GM12874 (cell line): Measurements from ENCODE around the gene KLF7.

Source experiments
- CTCF ChIP-seq: IDR thresholded peaks from 2 replicates; pipeline ENCODE4 v1.5.1; 2011; ENCODE audit warnings: low read depth, mild to moderate bottlenecking, control low read depth, low read length, moderate library complexity; ENCODE audit not compliant: insufficient read depth

Gene KLF7

GRCh38 chr2:207144173-207144785 lies 21.5 kb downstream of the KLF7 start:
- TF ChIP-seq CTCF = no peak

DNA sequence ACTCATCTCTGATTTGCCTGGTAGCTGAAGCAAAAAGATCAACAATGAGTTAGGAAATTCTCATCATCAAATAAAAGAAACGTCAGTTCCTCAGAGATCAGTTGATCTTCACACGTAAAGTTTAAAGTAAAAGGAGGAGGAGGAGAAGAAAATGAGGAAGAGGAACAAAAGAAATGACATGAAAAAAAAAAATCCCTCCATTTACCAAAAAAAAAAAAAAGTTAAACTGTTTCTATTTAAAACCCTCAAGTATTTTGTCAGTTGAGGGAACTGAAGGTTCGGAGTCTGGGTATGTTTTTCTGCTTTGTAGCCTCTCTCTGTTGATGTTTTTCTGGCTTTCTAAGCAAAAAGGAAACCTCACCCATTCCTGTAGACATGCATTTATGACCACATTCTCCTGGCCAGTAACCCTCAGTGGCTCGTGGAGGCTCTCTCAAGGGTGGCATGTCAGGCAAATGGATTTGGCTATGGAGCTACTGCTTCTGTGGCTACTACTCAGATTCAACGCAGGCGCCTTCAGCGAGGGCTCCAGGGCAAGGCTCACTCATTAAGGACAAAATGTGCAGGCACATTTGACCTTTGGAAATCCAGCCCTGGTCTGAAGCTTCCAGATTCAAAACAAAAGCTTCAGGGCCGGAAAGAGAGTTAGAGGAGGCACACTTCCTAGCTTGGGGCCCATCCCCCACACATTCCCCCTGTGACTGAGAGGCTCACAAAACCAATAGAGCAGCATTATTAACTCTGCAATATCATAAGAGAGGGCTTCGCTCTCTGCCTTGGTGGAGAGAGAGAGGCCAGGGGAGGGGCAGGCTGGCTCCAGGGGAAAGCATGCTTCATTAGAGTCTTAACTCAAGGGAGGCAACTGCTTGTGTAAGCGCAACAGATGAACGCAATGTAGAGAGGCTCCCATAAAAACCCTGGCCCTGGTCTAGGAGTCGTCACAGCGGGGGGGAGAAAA lies 22.3 kb downstream of the KLF7 start:
- no peak for TF ChIP-seq CTCF

DNA sequence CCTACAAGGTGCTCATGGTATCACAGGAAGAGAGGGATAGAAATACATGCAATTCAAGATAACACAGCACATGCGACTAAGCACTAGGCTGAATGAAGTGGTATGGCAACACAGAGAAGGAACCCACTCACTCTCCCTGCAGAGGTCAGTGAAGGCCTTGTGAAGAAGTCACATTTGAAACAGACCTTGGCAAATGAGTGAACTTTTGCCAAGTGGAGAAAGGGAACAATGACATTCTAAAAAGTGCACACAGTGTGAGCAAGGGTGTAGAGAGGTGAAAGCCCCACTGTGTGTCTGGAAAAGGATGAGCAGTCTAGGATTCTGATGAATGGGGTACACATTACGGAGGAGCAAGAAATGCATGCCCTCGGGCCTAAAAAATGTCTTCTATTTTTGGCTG lies 23.3 kb downstream of the KLF7 start:
- TF ChIP-seq CTCF = peak; percentile 20; the same call in 1 of the 2 replicates

- TF ChIP-seq CTCF = no peak
These were observed 24.4 kb downstream of the KLF7 start for GRCh38 chr2:207141386-207141785.

DNA sequence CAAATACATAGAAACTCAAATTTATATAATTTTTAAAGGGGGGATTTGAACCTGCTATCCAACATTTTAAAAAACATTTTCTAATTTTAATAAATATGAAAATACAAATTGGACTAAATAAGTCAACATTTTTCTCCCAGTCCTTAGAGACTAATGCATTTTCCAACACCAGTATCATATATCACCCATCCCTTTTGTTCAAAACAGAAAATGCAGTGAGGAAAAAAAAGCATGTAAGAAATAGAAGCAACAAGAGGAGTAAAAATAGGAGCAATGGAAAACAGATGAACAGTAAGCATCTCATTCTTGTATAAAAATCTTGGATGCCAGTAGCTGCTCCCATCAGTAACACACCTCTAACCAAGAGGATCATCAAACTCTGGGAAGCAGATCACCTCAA lies 25.5 kb downstream of the KLF7 start:
- TF ChIP-seq CTCF = no peak

DNA sequence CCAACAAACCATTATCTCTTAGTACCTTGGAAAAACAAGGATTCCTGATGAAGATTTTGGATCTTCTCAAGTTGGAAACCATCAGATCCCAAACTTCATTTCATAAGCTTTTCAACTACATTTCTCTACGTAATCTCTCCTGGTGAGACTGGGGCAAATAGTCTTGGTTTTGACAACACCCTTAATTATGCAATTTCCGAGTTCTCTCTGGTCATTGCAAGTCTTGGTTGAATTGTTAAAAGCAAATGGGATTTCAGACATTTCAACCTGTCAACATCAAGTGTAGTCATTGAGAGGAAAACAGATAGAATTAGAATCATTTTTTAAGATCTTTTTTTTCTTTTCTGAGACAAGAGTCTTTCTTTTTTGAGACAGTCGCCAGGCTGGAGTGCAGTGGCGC lies 26.2 kb downstream of the KLF7 start:
- TF ChIP-seq CTCF = no peak

GRCh38 chr2:207138627-207139297 lies 27.0 kb downstream of the KLF7 start:
- no peak for TF ChIP-seq CTCF
